KMS-11 (cell line): ENCODE data around the gene FREY1.

ENCODE experiments used
- H2AFZ ChIP-seq: fragments of 200-600 bp; sonication (generic); 2 replicates; pipeline ENCODE4 v1.6.1; 2016; ENCODE audit warnings: antibody characterized with exemption, mixed run types, low read depth
- H3K27ac ChIP-seq: fragments of 200-600 bp; sonication (generic); 2 replicates; pipeline ENCODE4 v1.6.1; 2016; ENCODE audit warnings: mild to moderate bottlenecking, mixed run types
- H3K27me3 ChIP-seq: fragments of 200-600 bp; sonication (generic); 2 replicates; pipeline ENCODE4 v1.6.1; 2017; ENCODE audit warnings: mild to moderate bottlenecking, low read depth, mixed run types, moderate library complexity; ENCODE audit not compliant: insufficient read depth
- H3K36me3 ChIP-seq: fragments of 200-600 bp; sonication (generic); 2 replicates; pipeline ENCODE4 v1.6.1; 2017; ENCODE audit warnings: mild to moderate bottlenecking, mixed run types; ENCODE audit not compliant: insufficient read depth
- H3K4me1 ChIP-seq: fragments of 200-600 bp; sonication (generic); 2 replicates; pipeline ENCODE4 v1.6.1; 2016; ENCODE audit warnings: mild to moderate bottlenecking, low read depth, mixed run types; ENCODE audit not compliant: poor library complexity, severe bottlenecking
- H3K4me2 ChIP-seq: fragments of 200-600 bp; sonication (generic); 2 replicates; pipeline ENCODE4 v1.7.0; 2016; ENCODE audit warnings: mild to moderate bottlenecking, mixed run types
- H3K4me3 ChIP-seq: fragments of 200-600 bp; sonication (generic); IDR thresholded peaks from 2 replicates; pipeline ENCODE4 v1.6.1; 2017; ENCODE audit warnings: low read depth, low read length, mixed read lengths; ENCODE audit not compliant: insufficient read depth
- H3K79me2 ChIP-seq: fragments of 200-600 bp; sonication (generic); 2 replicates; pipeline ENCODE4 v1.6.1; 2016; ENCODE audit warnings: low read depth, mixed run types; ENCODE audit not compliant: insufficient read depth
- H3K9ac ChIP-seq: fragments of 200-600 bp; sonication (generic); 2 replicates; pipeline ENCODE4 v1.6.1; 2016; ENCODE audit warnings: mild to moderate bottlenecking, mixed run types
- H4K20me1 ChIP-seq: fragments of 200-600 bp; sonication (generic); 2 replicates; pipeline ENCODE4 v1.6.1; 2016; ENCODE audit warnings: mild to moderate bottlenecking, mixed run types; ENCODE audit not compliant: insufficient read depth
- CTCF ChIP-seq: fragments of 200-600 bp; sonication (generic); conservative IDR thresholded peaks from 2 replicates; pipeline ENCODE4 v1.6.1; 2017; ENCODE audit warnings: low read depth, mild to moderate bottlenecking, antibody characterized with exemption, low read length, moderate library complexity, mixed read lengths

The FREY1 gene

GRCh38 chr11:45887587-45887986, 19.5 kb downstream of the FREY1 start:
- no peak overlapping the region for H3K27ac ChIP-seq
- no peaks in the 10 kb centered on the region for H3K79me2 ChIP-seq
- H3K4me2 ChIP-seq, result no peak overlapping the region
- no peaks in the 10 kb centered on the region for H4K20me1 ChIP-seq
- no peaks in the 10 kb centered on the region for H3K27me3 ChIP-seq
- no peaks in the 10 kb centered on the region for H3K36me3 ChIP-seq
- no peak overlapping the region for H2AFZ ChIP-seq
- no peak overlapping the region for H3K4me3 ChIP-seq
- peaks cover 2% of the 10 kb centered on the region for H3K4me1 ChIP-seq
- no peak for TF ChIP-seq CTCF
- H3K9ac ChIP-seq, result no peak overlapping the region

DNA sequence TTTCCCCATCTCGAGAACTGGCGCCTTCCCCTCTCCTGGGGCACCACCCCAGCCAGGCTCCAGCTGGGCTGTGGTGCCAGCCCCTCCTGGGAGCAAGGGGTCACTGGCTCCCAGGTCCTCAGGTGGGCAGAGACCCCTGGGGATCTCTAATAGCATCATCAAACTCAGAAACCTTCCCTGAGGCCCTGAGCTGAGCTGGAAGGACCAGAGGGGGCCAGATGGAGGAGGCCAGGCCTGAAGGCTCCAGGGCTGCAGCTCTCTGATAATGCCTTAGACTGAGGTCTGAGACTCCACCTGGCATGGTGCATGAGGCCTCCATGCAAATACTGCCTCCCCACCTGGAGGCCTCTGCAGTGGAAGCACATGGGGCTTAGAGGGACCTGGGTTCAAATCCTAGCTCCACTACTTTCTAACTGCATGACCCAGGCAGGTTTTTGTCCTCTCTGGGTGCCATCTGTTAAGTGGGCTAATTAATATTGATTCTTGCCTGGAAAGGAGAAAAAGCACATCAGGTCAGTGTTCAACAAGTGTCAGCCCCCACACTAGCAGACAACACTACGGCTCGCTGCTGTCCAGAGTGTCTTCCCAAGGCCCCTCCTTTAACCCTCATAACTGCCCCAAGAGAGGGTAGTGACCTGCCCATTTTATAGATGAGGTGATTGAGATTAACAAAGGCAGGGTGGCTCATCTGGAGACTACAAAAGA, 20.1 kb downstream of the FREY1 start:
- no peak for TF ChIP-seq CTCF
- peaks cover 2% of the 10 kb centered on the region for H3K4me1 ChIP-seq
- no peaks in the 10 kb centered on the region for H3K27me3 ChIP-seq
- no peak overlapping the region for H3K4me3 ChIP-seq
- no peak overlapping the region for H3K27ac ChIP-seq
- H4K20me1 ChIP-seq, result no peaks in the 10 kb centered on the region
- no peak overlapping the region for H2AFZ ChIP-seq
- H3K36me3 ChIP-seq, result no peaks in the 10 kb centered on the region
- H3K79me2 ChIP-seq, result no peaks in the 10 kb centered on the region
- H3K9ac ChIP-seq, result no peak overlapping the region
- no peak overlapping the region for H3K4me2 ChIP-seq

DNA sequence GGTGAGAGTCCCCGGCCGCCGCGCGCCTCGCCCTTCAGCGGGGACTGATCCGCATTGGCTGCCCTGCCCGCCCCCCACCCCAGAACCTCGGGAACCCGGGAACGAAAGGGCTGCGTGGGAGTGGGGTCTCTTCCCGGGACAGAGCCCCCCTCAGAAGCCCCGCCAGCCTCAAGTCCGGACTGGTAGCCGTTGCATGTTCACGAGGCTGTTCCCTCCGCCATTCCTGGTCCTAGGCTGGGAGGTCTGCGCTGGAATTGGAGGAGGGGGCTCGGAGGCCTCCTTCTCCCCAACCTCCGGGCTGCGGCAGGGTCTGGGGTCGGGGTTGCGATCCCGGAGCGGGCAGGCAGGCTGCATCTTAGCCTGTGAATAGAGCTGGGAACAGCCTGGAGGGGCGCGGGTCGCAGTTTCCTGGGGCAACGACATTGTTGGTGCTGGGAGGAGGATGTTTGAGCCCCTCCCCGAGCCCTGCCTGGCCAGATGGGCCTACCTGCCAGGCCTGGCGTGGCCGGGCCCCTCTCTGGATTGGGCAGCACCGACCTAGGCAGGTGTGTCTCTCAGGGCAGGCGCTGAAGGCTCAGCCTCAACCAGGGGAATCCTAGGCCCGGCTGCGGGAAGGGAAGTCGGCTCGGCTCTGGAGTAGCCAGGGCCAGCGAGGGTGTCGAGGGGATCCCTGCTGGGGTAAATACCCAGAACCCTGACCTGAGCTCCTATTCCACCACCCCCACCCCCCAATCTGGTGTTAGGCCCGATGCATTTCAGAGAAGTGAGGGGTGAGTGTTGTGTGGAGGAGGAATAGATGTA, 20.9 kb downstream of the FREY1 start:
- Histone ChIP-seq H3K27me3 (no peaks in the 10 kb centered on the region), H3K27ac (no peak overlapping the region), H2AFZ (no peak overlapping the region), H3K9ac (no peak overlapping the region), H3K36me3 (no peaks in the 10 kb centered on the region), H4K20me1 (no peaks in the 10 kb centered on the region), H3K4me1 (peaks cover 2% of the 10 kb centered on the region), H3K4me2 (peak overlapping the region; percentile 56), H3K4me3 (no peak overlapping the region), H3K79me2 (no peaks in the 10 kb centered on the region)
- no peak for TF ChIP-seq CTCF

- H3K4me3 ChIP-seq, result no peak within 1 kb of the TSS
- H3K79me2 ChIP-seq, result no peaks in the 10 kb centered on the region
- no peak within 1 kb of the TSS for H3K27ac ChIP-seq
- no peak within 1 kb of the TSS for H3K9ac ChIP-seq
- H3K36me3 ChIP-seq, result no peaks in the 10 kb centered on the region
- no peaks in the 10 kb centered on the region for H3K27me3 ChIP-seq
- peak within 1 kb of the TSS; percentile 68 for H3K4me2 ChIP-seq
- no peak within 1 kb of the TSS for H2AFZ ChIP-seq
- H3K4me1 ChIP-seq, result peaks cover 2% of the 10 kb centered on the region
- no peak for TF ChIP-seq CTCF
- H4K20me1 ChIP-seq, result no peaks in the 10 kb centered on the region
Measured at GRCh38 chr11:45885274-45885920, 21.7 kb downstream of the FREY1 start, which contains the start of gene MAPK8IP1. Gene MAPK8IP1, plus strand, starts transcription at chr11:45885651. Its CDS starts 170 bp downstream, at chr11:45885821.
